GM21786 (cell line): Measurements from ENCODE around the gene FITM1.

Experiments used
- ATAC-seq: cut with Tn5 transposase; IDR thresholded peaks from one replicate; pipeline ENCODE4 v1.9.1; 2021; ENCODE audit not compliant: unreplicated experiment

The FITM1 gene

DNA sequence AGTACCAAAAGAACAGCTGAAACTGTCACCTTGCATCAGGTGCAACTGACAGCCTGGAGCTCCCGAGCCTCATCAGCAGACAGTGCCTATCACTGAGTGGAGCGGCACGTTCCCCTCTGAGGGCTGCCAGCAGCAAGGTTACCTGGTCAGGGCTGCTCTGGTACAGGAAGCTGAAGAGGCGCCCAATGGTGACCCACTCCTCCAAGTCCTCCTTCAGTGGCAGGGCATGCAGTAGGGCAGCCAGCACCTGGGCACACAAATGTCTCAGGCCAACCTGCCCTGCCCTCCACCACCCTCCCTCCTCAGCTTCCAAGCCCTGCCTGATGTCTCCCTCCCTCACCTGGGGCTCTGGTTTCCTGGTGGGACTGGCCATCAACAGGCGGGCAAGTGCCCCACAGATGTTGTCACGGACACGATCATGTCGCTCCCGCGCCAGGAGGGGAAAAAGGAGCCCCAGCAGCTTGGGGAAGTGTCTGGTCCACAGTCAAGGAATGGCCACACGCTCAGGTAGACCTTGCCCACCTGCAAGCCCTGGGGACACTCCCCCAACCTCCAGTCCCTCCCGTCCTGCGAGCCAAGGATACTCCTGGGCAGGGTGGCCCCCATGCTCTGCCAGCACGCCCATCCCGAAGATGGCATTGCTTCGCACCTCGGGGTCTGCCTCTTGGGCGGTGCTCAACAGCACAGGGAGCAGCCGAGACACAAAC, 51.1 kb downstream of the FITM1 start:
- no peak for ATAC-seq
